Measurements from ENCODE around the gene BAIAP2. TPM values are rescaled to one million over a fixed set of nuclear protein-coding genes. Genes with fewer than 3 reads are reported as not detected.
"Not testable (repeated sequence)": the region's sequence is repeated elsewhere in the genome, so short reads cannot be mapped to it uniquely, and the experiment has no call there.

BAIAP2 gene
- total RNA-seq, 4 donors from 2014 or later = 35.8 to 86.8 (median 42.1) TPM

DNA sequence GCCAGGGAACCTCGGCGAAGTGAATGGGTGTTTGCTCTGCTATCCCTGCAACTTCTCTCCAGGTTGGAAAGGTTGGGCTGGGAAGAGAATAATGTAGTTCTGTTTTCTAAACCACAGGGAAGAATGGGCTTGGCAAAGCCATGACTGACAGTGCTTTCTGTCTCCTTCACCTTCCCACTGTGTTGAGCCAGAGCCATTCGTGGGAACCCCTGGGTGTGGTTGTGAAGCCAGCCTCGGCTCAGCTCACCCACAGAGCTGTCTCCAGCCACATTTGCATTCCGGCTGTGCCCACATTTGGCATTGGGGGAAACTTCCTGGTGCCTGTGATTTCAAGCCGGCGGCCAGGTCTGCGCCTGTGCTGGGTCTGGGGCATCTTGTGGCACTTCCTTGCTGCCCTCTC lies 39.9 kb downstream of the BAIAP2 start:
- Histone ChIP-seq H3K27me3 (no peaks in the 10 kb centered on the region), H3K36me3 (no peaks in the 10 kb centered on the region), H3K27ac (no peak overlapping the region), H3K4me3 (replicated peaks in 1 of 3) (no peak overlapping the region), H3K9me3 (no peaks in the 10 kb centered on the region), H3K4me1 (peaks cover 32 to 34% of the 10 kb centered on the region in 2 donors)
- intact Hi-C loops (cut with DNase I) = no loop called here
- no peak for TF ChIP-seq POLR2A (IDR thresholded peaks at IDR 0.05)
- TF ChIP-seq CTCF (IDR thresholded peaks at IDR 0.05) = no peak
- WGBS, 2 donors = 82 to 86% methylated on average over 8 of the region's 8 CpGs
- no peak for DNase-seq

- intact Hi-C loops (cut with DNase I) = no loop called here
- no peaks in the 10 kb centered on the region for H3K36me3 ChIP-seq
- H3K4me1 ChIP-seq = peaks cover 31% of the 10 kb centered on the region in 2 donors
- H3K27me3 ChIP-seq = no peaks in the 10 kb centered on the region
- DNase-seq = no peak
- no peak overlapping the region for H3K27ac ChIP-seq
- WGBS, 2 donors = 84 to 88% methylated on average over 14 to 17 of the region's 17 CpGs
- TF ChIP-seq CTCF (IDR thresholded peaks at IDR 0.05) (no peak), POLR2A (IDR thresholded peaks at IDR 0.05) (no peak)
- no peaks in the 10 kb centered on the region for H3K9me3 ChIP-seq
- H3K4me3 ChIP-seq (replicated peaks in 1 of 3) = no peak overlapping the region
Measured at GRCh38 chr17:81075307-81075706, 40.4 kb downstream of the BAIAP2 start.

- H3K27ac ChIP-seq = no peak overlapping the region
- H3K36me3 ChIP-seq = no peaks in the 10 kb centered on the region
- H3K4me3 ChIP-seq (replicated peaks in 1 of 3) = no peak overlapping the region
- WGBS, 2 donors = 80% methylated on average over 6 to 14 of the region's 14 CpGs
- intact Hi-C loops (cut with DNase I) = no loop called here
- no peaks in the 10 kb centered on the region for H3K27me3 ChIP-seq
- TF ChIP-seq CTCF (IDR thresholded peaks at IDR 0.05) = no peak
- DNase-seq = no peak
- H3K9me3 ChIP-seq = no peaks in the 10 kb centered on the region
- H3K4me1 ChIP-seq = peaks cover 22% of the 10 kb centered on the region in 2 donors
Measured at GRCh38 chr17:81076141-81076679, 41.3 kb downstream of the BAIAP2 start.

- DNase-seq; H3K4me3 ChIP-seq (replicated peaks in 1 of 3); H3K27ac ChIP-seq; intact Hi-C loops (cut with DNase I); H3K27me3 ChIP-seq; H3K36me3 ChIP-seq; H3K9me3 ChIP-seq: not testable (repeated sequence)
- H3K4me1 ChIP-seq = peaks cover 12 to 19% of the 10 kb centered on the region in 2 donors
- 92 to 95% methylated on average over 36 to 44 of the region's 45 CpGs for WGBS, 2 donors
Measured at GRCh38 chr17:81078026-81078913, 43.3 kb downstream of the BAIAP2 start.

DNA sequence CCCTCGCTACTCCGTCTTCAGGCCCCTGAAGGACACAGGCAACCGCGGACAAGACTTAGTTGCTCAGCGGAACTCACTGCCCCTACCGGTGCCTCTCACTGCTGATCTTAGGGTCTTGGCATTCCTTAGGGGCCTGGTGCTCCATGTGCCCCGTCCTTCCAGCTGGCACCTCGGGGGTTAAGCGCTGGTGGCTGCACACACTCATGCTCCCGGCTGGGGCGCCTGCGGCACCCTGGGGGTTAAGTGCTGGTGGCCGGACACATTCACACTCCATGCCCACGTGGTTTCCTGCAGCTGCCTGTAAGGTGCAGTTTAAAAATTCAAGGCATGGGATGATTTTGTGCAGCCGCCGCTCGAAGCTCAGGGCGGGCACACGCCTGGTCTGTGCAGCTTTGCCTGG lies 45.1 kb downstream of the BAIAP2 start:
- H3K4me3 ChIP-seq (replicated peaks in 1 of 3) = no peak overlapping the region
- intact Hi-C loops (cut with DNase I) = no loop called here
- no peaks in the 10 kb centered on the region for H3K27me3 ChIP-seq
- H3K27ac ChIP-seq = no peak overlapping the region
- no peaks in the 10 kb centered on the region for H3K36me3 ChIP-seq
- 80 to 93% methylated on average over 1 to 2 of the region's 19 CpGs for WGBS, 2 donors
- H3K4me1 ChIP-seq = peaks cover 10 to 24% of the 10 kb centered on the region in 2 donors
- no peak for DNase-seq
- TF ChIP-seq CTCF (IDR thresholded peaks at IDR 0.05) = no peak
- no peak for TF ChIP-seq POLR2A (IDR thresholded peaks at IDR 0.05)
- H3K9me3 ChIP-seq = no peaks in the 10 kb centered on the region

Measured in thyroid gland (tissue), 4 donors.